Endothelial cell of umbilical vein (primary cell): ENCODE results near the gene NMNAT3.

Source experiments
- CTCF ChIP-seq, 2 donors: IDR thresholded peaks; 1 replicate in 1 of 2; 2 replicates in 1 of 2; pipeline ENCODE4 v1.5.1; 2011; ENCODE audit warnings: low read length in 2 of 2, mild to moderate bottlenecking in 2 of 2, moderate library complexity in 2 of 2, control low read depth in 1 of 2, inconsistent platforms in 1 of 2, low read depth in 1 of 2; ENCODE audit not compliant: insufficient read depth in 1 of 2; ENCODE audit errors: extremely low read depth in 1 of 2
- EZH2 ChIP-seq: IDR thresholded peaks from 2 replicates; pipeline ENCODE4 v1.6.1; 2012; ENCODE audit warnings: borderline replicate concordance, low read depth, mild to moderate bottlenecking, moderate library complexity, low read length, inconsistent platforms; ENCODE audit not compliant: severe bottlenecking
- POLR2A ChIP-seq: IDR thresholded peaks from 2 replicates; pipeline ENCODE4 v1.6.1; 2012; ENCODE audit warnings: low read depth, mild to moderate bottlenecking, control low read depth, low read length
- POLR2AphosphoS5 ChIP-seq: IDR thresholded peaks from 2 replicates; pipeline ENCODE4 v1.6.1; 2012; ENCODE audit warnings: low read depth, mild to moderate bottlenecking, control low read depth, low read length, moderate library complexity; ENCODE audit not compliant: insufficient read depth

- TF ChIP-seq POLR2AphosphoS5 = no peak
- no peak for TF ChIP-seq CTCF (IDR thresholded peaks at IDR 0.05; ENCODE audit: extremely low read depth in 1 of 2, insufficient read depth in 1 of 2, low read depth in 1 of 2, low read length in 2 of 2)
- TF ChIP-seq POLR2A = no peak
- TF ChIP-seq EZH2 = no peak
Observed at GRCh38 chr3:139552632-139553365, 125.0 kb downstream of the NMNAT3 start.
